HCT116 (cell line): ENCODE data around the gene BORCS5.

Experiments used
- CTCF ChIP-seq, 3 experiments: fragments of 200-600 bp in 1 of 3; sonication (generic) in 1 of 3; IDR thresholded peaks in 2 of 3; conservative IDR thresholded peaks in 1 of 3; 2 replicates each; pipeline ENCODE4 v1.5.1; 2012 to 2017; ENCODE audit warnings: low read depth in 2 of 3, low read length in 2 of 3, antibody characterized with exemption in 1 of 3, borderline replicate concordance in 1 of 3, control low read depth in 1 of 3, mild to moderate bottlenecking in 1 of 3, mixed read lengths in 1 of 3, mixed run types in 1 of 3, moderate library complexity in 1 of 3; ENCODE audit not compliant: insufficient read depth in 1 of 3
- EZH2 ChIP-seq: fragments of 200-600 bp; sonication (generic); IDR thresholded peaks from 2 replicates; pipeline ENCODE4 v1.6.1; 2017; ENCODE audit warnings: antibody characterized with exemption, mixed run types
- POLR2A ChIP-seq: IDR thresholded peaks from 2 replicates; pipeline ENCODE4 v1.7.0; 2011; ENCODE audit warnings: borderline replicate concordance; ENCODE audit not compliant: insufficient read depth, insufficient read length; ENCODE audit errors: extremely low read depth
- POLR2AphosphoS5 ChIP-seq: IDR thresholded peaks from 2 replicates; pipeline ENCODE4 v1.6.1; 2011; ENCODE audit warnings: mild to moderate bottlenecking, low read depth, low read length, moderate library complexity
- RAD21 ChIP-seq: IDR thresholded peaks from 2 replicates; pipeline ENCODE4 v1.6.1; 2012; ENCODE audit warnings: low read depth, mild to moderate bottlenecking
- REST ChIP-seq: IDR thresholded peaks from 2 replicates; pipeline ENCODE4 v1.6.1; 2012; ENCODE audit warnings: low read depth
- TCF7L2 ChIP-seq: IDR thresholded peaks from 2 replicates; pipeline ENCODE4 v1.7.0; 2011; ENCODE audit warnings: borderline replicate concordance, inconsistent platforms; ENCODE audit not compliant: insufficient read depth, insufficient read length; ENCODE audit errors: extremely low read depth
- YY1 ChIP-seq: IDR thresholded peaks from 2 replicates; pipeline ENCODE4 v1.6.1; 2011; ENCODE audit warnings: low read length, low read depth, moderate library complexity, mild to moderate bottlenecking; ENCODE audit not compliant: insufficient replicate concordance; ENCODE audit errors: extremely low read depth

GRCh38 chr12:12456637-12457036, 99.8 kb downstream of the BORCS5 start:
- TF ChIP-seq EZH2 (no peak), CTCF (IDR thresholded peaks at IDR 0.05 in 2 of 3, conservative IDR thresholded peaks at IDR 0.05 in 1 of 3; ENCODE audit: borderline replicate concordance in 1 of 3, insufficient read depth in 1 of 3, low read depth in 2 of 3, low read length in 2 of 3) (no peak), TCF7L2 (no peak), POLR2AphosphoS5 (no peak), POLR2A (no peak), YY1 (no peak), RAD21 (no peak), REST (no peak)
